GM06990 (cell line): ENCODE measurements around the gene TOP1.

Experiments
- DNase-seq: peaks from one replicate; pipeline ENCODE4 v3.0.0-alpha.2; 2011; ENCODE audit not compliant: insufficient read length; ENCODE audit errors: extremely low read depth
- H3K27me3 ChIP-seq: replicated peaks from 2 replicates; pipeline ENCODE4 v1.6.0; 2011; ENCODE audit warnings: low read length; ENCODE audit not compliant: control insufficient read depth, insufficient read depth
- H3K36me3 ChIP-seq: 2 replicates; pipeline ENCODE4 v1.5.1; 2011; ENCODE audit warnings: low read length; ENCODE audit not compliant: control insufficient read depth, insufficient read depth
- H3K4me3 ChIP-seq: replicated peaks from 2 replicates; pipeline ENCODE4 v1.5.1; 2011; ENCODE audit warnings: low read depth, mild to moderate bottlenecking, control low read depth, low read length
- TF ChIP-seq, protein P1 (sequence below): IDR thresholded peaks from 2 replicates; pipeline ENCODE4 v1.5.1; 2011; ENCODE audit warnings: low read length, control low read depth, mild to moderate bottlenecking, inconsistent platforms; ENCODE audit not compliant: insufficient read depth, poor library complexity, severe bottlenecking

The TOP1 gene

DNA sequence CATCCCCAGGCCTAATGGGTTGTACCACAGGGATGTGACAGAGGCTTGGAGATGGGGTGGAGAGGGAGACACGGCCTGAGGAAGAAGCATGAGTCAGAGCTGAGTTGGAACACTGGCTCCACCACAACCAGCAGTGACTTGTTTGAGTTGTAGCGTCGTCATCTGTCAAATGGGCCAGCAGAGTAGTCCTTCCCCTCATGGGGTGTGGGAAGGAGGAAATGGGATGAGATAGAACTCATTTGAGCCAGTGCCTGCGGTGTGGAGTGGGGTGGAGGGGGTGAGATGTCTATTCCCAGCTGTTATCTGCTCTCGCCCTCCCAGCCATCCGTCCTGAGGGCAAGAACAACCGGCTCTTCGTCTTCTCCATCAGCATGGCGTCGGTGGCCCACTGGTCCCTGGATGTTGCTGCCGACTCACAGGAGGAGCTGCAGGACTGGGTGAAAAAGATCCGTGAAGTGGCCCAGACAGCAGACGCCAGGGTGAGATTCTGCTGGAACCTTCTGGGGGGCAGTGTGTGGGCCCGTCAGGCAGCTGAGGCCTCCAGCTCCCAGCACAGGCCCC, 141.2 kb downstream of the TOP1 start:
- DNase-seq: no peak
- no peak overlapping the region for H3K4me3 ChIP-seq
- TF ChIP-seq, protein P1, sequence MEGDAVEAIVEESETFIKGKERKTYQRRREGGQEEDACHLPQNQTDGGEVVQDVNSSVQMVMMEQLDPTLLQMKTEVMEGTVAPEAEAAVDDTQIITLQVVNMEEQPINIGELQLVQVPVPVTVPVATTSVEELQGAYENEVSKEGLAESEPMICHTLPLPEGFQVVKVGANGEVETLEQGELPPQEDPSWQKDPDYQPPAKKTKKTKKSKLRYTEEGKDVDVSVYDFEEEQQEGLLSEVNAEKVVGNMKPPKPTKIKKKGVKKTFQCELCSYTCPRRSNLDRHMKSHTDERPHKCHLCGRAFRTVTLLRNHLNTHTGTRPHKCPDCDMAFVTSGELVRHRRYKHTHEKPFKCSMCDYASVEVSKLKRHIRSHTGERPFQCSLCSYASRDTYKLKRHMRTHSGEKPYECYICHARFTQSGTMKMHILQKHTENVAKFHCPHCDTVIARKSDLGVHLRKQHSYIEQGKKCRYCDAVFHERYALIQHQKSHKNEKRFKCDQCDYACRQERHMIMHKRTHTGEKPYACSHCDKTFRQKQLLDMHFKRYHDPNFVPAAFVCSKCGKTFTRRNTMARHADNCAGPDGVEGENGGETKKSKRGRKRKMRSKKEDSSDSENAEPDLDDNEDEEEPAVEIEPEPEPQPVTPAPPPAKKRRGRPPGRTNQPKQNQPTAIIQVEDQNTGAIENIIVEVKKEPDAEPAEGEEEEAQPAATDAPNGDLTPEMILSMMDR: no peak
- H3K27me3 ChIP-seq: no peaks in the 10 kb centered on the region
- peaks cover 59% of the 10 kb centered on the region for H3K36me3 ChIP-seq

DNA sequence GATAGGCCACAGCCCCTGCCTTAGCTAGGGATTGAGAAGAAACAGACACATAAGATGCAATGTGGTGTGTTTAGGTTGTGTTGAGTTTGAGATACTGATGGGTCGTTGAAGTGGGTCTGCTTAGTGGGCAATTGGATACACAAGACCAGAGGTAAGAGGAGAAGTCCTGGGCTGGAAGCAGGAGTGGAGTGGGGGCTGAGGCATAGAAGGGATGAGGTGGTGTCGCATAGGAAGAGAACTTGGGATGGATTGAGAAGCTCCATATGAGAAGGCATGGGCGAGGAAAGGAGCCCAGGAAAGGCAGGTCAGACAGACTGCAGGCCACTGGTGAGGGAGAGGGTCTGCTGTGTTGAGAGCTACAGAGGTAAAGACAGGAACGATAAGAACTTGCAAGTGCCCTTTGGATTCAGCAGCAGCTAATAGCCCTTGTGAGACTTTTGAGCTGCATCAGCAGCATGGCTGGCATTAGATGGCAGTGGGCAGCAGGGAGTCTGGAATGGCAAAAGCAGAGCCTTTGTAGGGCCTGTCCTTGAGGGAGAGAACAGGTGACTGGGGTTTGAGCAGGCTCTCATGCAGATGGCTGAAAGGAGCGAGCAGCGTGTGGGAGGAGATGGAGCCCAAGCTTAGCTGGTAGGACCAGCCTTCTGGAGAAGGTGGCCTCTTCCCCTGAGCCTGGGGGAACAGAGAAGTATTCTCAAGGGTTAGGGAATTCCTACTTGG, 141.9 kb downstream of the TOP1 start:
- no peak overlapping the region for H3K4me3 ChIP-seq
- H3K36me3 ChIP-seq: peaks cover 52% of the 10 kb centered on the region
- TF ChIP-seq, protein P1: no peak
- no peak for DNase-seq
- no peaks in the 10 kb centered on the region for H3K27me3 ChIP-seq

DNA sequence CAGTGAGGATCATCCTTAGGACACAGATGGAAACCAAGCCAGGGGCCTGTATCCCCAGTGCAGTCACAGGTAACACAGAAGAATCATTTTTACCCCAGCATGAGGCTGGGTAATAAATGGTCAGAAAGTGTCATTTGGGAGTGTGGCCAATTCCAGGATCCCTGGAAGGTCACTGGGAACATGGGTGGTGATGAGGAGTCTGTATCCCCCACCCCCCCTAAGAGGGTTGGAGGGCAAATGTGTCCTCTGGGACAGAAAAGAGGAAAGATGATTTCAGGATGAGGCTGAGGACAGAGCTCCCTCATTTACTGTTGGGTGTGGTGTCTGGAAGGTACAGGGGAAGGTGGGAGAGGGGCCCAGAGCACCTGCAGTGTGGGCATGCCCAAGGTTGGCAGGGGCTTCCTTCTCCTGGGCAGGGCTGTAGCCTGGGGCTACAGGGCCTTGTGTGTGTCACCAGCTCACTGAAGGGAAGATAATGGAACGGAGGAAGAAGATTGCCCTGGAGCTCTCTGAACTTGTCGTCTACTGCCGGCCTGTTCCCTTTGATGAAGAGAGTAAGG, 143.2 kb downstream of the TOP1 start:
- DNase-seq: no peak
- Histone ChIP-seq H3K27me3 (no peaks in the 10 kb centered on the region), H3K36me3 (peaks cover 47% of the 10 kb centered on the region), H3K4me3 (no peak overlapping the region)
- TF ChIP-seq, protein P1: no peak

DNA sequence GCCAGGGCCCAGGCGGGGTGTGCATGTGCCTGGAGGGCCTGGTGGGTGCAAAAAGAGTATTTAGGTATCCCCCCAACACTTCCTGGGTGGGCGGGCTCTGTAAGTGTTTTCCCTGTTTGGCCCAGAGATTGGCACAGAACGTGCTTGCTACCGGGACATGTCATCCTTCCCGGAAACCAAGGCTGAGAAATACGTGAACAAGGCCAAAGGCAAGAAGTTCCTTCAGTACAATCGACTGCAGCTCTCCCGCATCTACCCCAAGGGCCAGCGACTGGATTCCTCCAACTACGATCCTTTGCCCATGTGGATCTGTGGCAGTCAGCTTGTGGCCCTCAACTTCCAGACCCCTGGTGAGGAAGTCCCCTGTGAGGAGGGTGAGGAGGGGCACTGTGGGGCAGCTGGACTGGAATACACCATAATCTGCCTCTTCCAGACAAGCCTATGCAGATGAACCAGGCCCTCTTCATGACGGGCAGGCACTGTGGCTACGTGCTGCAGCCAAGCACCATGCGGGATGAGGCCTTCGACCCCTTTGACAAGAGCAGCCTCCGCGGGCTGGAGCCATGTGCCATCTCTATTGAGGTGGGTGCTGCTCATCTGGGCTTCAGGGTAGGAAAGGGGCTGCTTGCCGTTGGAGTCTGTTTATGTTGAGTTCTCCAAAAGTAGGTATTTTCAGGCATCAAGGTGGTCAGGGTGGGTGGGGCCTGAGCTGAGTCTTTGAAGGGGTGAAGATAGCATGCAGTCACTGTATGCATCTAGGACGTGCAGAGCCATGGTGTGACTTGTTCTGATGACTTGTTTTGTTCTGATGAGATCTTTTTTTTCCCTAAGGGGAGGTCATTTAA, 143.9 kb downstream of the TOP1 start:
- no peak for DNase-seq
- peaks cover 44% of the 10 kb centered on the region for H3K36me3 ChIP-seq

DNA sequence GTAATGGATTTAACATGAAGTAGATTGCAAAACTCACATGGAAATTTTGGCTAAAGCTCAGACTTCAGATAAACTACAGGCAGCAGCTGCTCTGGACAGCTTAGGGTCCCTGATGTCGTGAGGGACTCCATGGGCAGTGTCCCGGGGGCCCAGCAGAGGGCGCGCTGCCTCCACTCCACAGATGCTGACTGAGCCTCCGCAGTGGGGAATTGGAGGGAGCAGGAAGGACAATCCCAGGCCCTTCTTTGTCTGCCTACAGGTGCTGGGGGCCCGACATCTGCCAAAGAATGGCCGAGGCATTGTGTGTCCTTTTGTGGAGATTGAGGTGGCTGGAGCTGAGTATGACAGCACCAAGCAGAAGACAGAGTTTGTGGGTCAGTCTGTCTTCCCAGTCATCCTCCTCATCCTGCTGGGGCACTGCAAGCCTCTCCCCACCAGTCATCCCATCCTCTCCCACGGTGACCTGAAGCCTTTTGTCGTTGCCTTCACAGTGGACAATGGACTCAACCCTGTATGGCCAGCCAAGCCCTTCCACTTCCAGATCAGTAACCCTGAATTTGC, 144.6 kb downstream of the TOP1 start:
- DNase-seq: peak; percentile 61
- H3K36me3 ChIP-seq: peaks cover 42% of the 10 kb centered on the region

More for the DNA sequence above, 143.9 kb downstream of the TOP1 start:
- no peak overlapping the region for H3K4me3 ChIP-seq
- no peaks in the 10 kb centered on the region for H3K27me3 ChIP-seq
- TF ChIP-seq, protein P1: no peak

More for the DNA sequence above, 144.6 kb downstream of the TOP1 start:
- TF ChIP-seq, protein P1: peak; percentile 98
- Histone ChIP-seq H3K27me3 (no peaks in the 10 kb centered on the region), H3K4me3 (no peak overlapping the region)
